OCI-LY7 (cell line): ENCODE measurements around the gene OR13C5.

Experiments used
- EZH2phosphoT487 ChIP-seq: fragments of 200-600 bp; sonication (generic); IDR thresholded peaks from 2 replicates; pipeline ENCODE4 v1.6.1; 2018; ENCODE audit warnings: low read depth, borderline replicate concordance, mild to moderate bottlenecking, mixed run types, antibody characterized with exemption, low read length, moderate library complexity, mixed read lengths
- TF ChIP-seq, protein P1 (sequence below): fragments of 200-600 bp; sonication (generic); conservative IDR thresholded peaks from 2 replicates; pipeline ENCODE4 v1.5.1; 2014; ENCODE audit warnings: mild to moderate bottlenecking, antibody characterized with exemption, low read length, moderate library complexity, mixed read lengths

DNA sequence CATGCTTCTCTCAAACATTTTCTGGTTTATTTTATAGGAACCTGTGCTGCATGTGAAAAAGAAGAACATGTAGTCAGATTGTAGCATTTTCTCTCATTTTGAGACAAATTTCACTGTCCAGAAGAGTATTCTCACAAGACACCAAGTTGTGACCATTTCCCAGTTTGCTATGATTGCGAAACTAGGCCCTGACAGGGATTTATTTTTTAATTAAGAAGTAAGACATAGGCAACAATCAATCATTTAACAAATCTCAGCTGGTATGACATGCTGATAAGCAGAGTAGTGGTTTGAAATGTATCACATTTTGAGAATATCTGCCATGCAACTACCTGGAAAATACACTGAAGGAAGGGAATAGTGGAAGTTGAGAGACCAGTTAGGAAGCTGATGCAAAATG lies 18.7 kb downstream of the OR13C5 start:
- TF ChIP-seq, protein P1, sequence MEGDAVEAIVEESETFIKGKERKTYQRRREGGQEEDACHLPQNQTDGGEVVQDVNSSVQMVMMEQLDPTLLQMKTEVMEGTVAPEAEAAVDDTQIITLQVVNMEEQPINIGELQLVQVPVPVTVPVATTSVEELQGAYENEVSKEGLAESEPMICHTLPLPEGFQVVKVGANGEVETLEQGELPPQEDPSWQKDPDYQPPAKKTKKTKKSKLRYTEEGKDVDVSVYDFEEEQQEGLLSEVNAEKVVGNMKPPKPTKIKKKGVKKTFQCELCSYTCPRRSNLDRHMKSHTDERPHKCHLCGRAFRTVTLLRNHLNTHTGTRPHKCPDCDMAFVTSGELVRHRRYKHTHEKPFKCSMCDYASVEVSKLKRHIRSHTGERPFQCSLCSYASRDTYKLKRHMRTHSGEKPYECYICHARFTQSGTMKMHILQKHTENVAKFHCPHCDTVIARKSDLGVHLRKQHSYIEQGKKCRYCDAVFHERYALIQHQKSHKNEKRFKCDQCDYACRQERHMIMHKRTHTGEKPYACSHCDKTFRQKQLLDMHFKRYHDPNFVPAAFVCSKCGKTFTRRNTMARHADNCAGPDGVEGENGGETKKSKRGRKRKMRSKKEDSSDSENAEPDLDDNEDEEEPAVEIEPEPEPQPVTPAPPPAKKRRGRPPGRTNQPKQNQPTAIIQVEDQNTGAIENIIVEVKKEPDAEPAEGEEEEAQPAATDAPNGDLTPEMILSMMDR: no peak
- no peak for TF ChIP-seq EZH2phosphoT487
